CD4-positive, alpha-beta T cell treated with Interleukin-6 at 100 ng/mL for 8 hours (primary cell): ENCODE results near the gene GALNT16.
"Not testable (repeated sequence)": the region's sequence is repeated elsewhere in the genome, so short reads cannot be mapped to it uniquely, and the experiment has no call there.

Experiments
- DNase-seq: peaks from one replicate; pipeline ENCODE4 v3.0.0-alpha.2; 2020; ENCODE audit warnings: mixed read lengths, low spot score

Gene GALNT16

GRCh38 chr14:69260190-69260860 is 367 bp downstream of the GALNT16 start:
- no peak for DNase-seq

- no peak for DNase-seq
Measured at GRCh38 chr14:69260861-69261564, 1.1 kb downstream of the GALNT16 start.

GRCh38 chr14:69261761-69262331 is 1.9 kb downstream of the GALNT16 start:
- DNase-seq = no peak

- DNase-seq = no peak
Measured at GRCh38 chr14:69262516-69262915, 2.6 kb downstream of the GALNT16 start.

GRCh38 chr14:69263364-69263763 is 3.4 kb downstream of the GALNT16 start:
- no peak for DNase-seq

GRCh38 chr14:69263771-69264170 is 3.8 kb downstream of the GALNT16 start:
- DNase-seq = no peak

GRCh38 chr14:69266572-69267345 is 6.8 kb downstream of the GALNT16 start:
- DNase-seq = no peak

GRCh38 chr14:69267492-69267891 is 7.5 kb downstream of the GALNT16 start:
- DNase-seq = no peak

- no peak for DNase-seq
Measured at GRCh38 chr14:69268223-69268622, 8.3 kb downstream of the GALNT16 start.

- no peak for DNase-seq
Measured at GRCh38 chr14:69268763-69269162, 8.8 kb downstream of the GALNT16 start.

GRCh38 chr14:69269381-69269780 is 9.4 kb downstream of the GALNT16 start:
- DNase-seq = no peak

- DNase-seq = no peak
Measured at GRCh38 chr14:69270097-69270496, 10.1 kb downstream of the GALNT16 start.

- no peak for DNase-seq
Measured at GRCh38 chr14:69270795-69271708, 11.1 kb downstream of the GALNT16 start.

- no peak for DNase-seq
Measured at GRCh38 chr14:69274321-69274720, 14.4 kb downstream of the GALNT16 start.

- no peak for DNase-seq
Measured at GRCh38 chr14:69275331-69275730, 15.4 kb downstream of the GALNT16 start.

- not testable (repeated sequence) for DNase-seq
Measured at GRCh38 chr14:69277356-69277755, 17.4 kb downstream of the GALNT16 start.

GRCh38 chr14:69280746-69281291 is 20.9 kb downstream of the GALNT16 start:
- no peak for DNase-seq

GRCh38 chr14:69281450-69282169 is 21.7 kb downstream of the GALNT16 start:
- no peak for DNase-seq

- no peak for DNase-seq
Measured at GRCh38 chr14:69282448-69282847, 22.5 kb downstream of the GALNT16 start.

GRCh38 chr14:69284170-69284569 is 24.2 kb downstream of the GALNT16 start:
- DNase-seq = no peak
